Left kidney (tissue), 2 donors: ENCODE measurements around the gene ISLR. TPM values are rescaled to one million over a fixed set of nuclear protein-coding genes. Genes with fewer than 3 reads are reported as not detected.

Source experiments
- DNase-seq: peaks from one replicate; pipeline ENCODE4 v3.0.0-alpha.2; 2013
- polyA plus RNA-seq: library from polyadenylated mRNA; unstranded; fragments of 120-200 nt; gene quantifications from one replicate; pipeline ENCODE4 v1.2.1, GENCODE V29; 2013; ENCODE audit not compliant: insufficient read length

ISLR gene
- polyA plus RNA-seq, 1 donor: 43.2 TPM

GRCh38 chr15:74209997-74210671 is 36.6 kb downstream of the ISLR start:
- no peak for DNase-seq

GRCh38 chr15:74210729-74211128 is 37.2 kb downstream of the ISLR start:
- DNase-seq: no peak

- DNase-seq: no peak
Measured at GRCh38 chr15:74211656-74212055, 38.1 kb downstream of the ISLR start.

- no peak for DNase-seq
Measured at GRCh38 chr15:74212494-74212893, 39.0 kb downstream of the ISLR start.

- no peak for DNase-seq
Measured at GRCh38 chr15:74213858-74214284, 40.4 kb downstream of the ISLR start.

GRCh38 chr15:74214324-74215021 is 41.0 kb downstream of the ISLR start:
- no peak for DNase-seq

- no peak for DNase-seq
Measured at GRCh38 chr15:74215958-74216357, 42.4 kb downstream of the ISLR start.

GRCh38 chr15:74216949-74217348 is 43.4 kb downstream of the ISLR start:
- DNase-seq: no peak

- no peak for DNase-seq
Measured at GRCh38 chr15:74217907-74218885, 44.7 kb downstream of the ISLR start.

GRCh38 chr15:74220475-74221248 is 47.2 kb downstream of the ISLR start:
- no peak for DNase-seq

- no peak for DNase-seq
Measured at GRCh38 chr15:74221399-74222239, 48.1 kb downstream of the ISLR start.

- DNase-seq: no peak
Measured at GRCh38 chr15:74222240-74223119, 49.0 kb downstream of the ISLR start.

- DNase-seq: no peak
Measured at GRCh38 chr15:74225928-74226327, 52.4 kb downstream of the ISLR start.

Other genes starting within 250 kb of the ISLR start
- 70.4 TPM for gene LOXL1, start 247.2 kb upstream of the ISLR start, polyA plus RNA-seq
- 10.3 TPM for gene STOML1, start 181.4 kb upstream of the ISLR start, polyA plus RNA-seq
- gene PML, start 179.0 kb upstream of the ISLR start, polyA plus RNA-seq: 31.8 TPM
- 0.27 TPM for gene GOLGA6A, start 91.2 kb upstream of the ISLR start, polyA plus RNA-seq
- 0.93 TPM for gene ISLR2, start 43.1 kb upstream of the ISLR start, polyA plus RNA-seq
- 41.7 TPM for gene STRA6, start 29.1 kb downstream of the ISLR start, polyA plus RNA-seq
- gene CCDC33, start 62.6 kb downstream of the ISLR start, polyA plus RNA-seq: 9.0 TPM
- gene CYP11A1, start 193.9 kb downstream of the ISLR start, polyA plus RNA-seq: 1.2 TPM